IPS-18a (cell line): ENCODE data around the gene HSFX1.

Experiments used
- H3K27ac ChIP-seq: one replicate; pipeline ENCODE4 v1.5.1; 2013; ENCODE audit warnings: low read length
- H3K27me3 ChIP-seq: one replicate; pipeline ENCODE4 v1.6.1; 2013; ENCODE audit warnings: mild to moderate bottlenecking, low read length; ENCODE audit not compliant: control insufficient read depth, insufficient read depth
- H3K36me3 ChIP-seq: one replicate; pipeline ENCODE4 v1.6.1; 2013; ENCODE audit warnings: low read depth, low read length; ENCODE audit not compliant: control insufficient read depth
- H3K4me1 ChIP-seq: one replicate; pipeline ENCODE4 v1.6.1; 2013; ENCODE audit warnings: low read depth, low read length; ENCODE audit not compliant: control insufficient read depth
- H3K4me3 ChIP-seq: one replicate; pipeline ENCODE4 v1.5.1; 2013; ENCODE audit warnings: low read length
- H3K9ac ChIP-seq: one replicate; pipeline ENCODE4 v1.6.1; 2013; ENCODE audit warnings: mild to moderate bottlenecking, low read length, moderate library complexity
- H3K9me3 ChIP-seq: one replicate; pipeline ENCODE4 v1.6.1; 2013; ENCODE audit warnings: low read depth, low read length; ENCODE audit not compliant: control insufficient read depth

The HSFX1 gene

GRCh38 chrX:149818652-149819051, 44.8 kb downstream of the HSFX1 start:
- no peak overlapping the region for H3K4me3 ChIP-seq
- H3K27ac ChIP-seq: no peak overlapping the region
- H3K9me3 ChIP-seq: peaks cover 20% of the 10 kb centered on the region
- no peak overlapping the region for H3K9ac ChIP-seq
- no peaks in the 10 kb centered on the region for H3K4me1 ChIP-seq
- no peaks in the 10 kb centered on the region for H3K27me3 ChIP-seq
- no peaks in the 10 kb centered on the region for H3K36me3 ChIP-seq

DNA sequence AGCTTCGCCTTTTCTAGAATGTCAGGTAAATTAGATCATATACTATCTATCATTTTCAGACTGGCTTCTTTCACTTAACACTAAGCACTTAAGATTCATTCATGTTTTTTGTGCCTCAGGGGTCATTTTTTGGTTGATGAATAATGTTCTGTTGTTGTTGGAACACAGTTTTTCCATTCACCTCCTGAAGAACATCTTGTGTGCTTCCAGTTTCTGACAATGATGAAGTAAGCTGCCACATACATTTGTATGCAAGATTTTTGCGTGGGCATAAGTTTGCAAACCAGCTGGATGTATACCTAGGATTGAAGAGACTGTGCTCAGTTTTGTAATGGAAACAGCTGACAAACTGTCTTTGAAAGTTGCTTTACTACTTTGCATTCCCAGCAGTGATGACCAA, 45.5 kb downstream of the HSFX1 start:
- H3K9ac ChIP-seq: no peak overlapping the region
- H3K36me3 ChIP-seq: no peaks in the 10 kb centered on the region
- H3K27ac ChIP-seq: no peak overlapping the region
- no peaks in the 10 kb centered on the region for H3K27me3 ChIP-seq
- H3K4me3 ChIP-seq: no peak overlapping the region
- peaks cover 14% of the 10 kb centered on the region for H3K9me3 ChIP-seq
- no peaks in the 10 kb centered on the region for H3K4me1 ChIP-seq

DNA sequence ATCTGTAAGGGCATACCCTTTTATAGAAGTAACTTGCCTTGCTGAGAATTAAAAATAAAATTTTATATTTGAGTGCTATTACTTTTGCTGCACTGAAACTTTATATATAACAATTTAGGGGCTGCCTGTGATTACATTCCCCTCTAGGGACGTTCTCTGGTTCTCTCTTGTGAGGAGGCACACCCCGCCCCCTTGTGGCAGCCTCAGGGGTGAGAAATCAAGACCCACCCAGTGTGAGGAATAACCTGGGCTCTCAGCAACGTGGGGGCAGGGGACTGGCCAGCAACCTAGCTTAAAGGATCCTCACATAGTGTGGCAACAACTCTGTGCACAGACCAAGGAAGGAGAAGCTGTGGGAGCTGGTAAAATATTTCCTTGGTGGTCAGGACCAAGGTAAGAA, 51.6 kb downstream of the HSFX1 start:
- no peak overlapping the region for H3K4me3 ChIP-seq
- H3K27ac ChIP-seq: no peak overlapping the region
- peaks cover 17% of the 10 kb centered on the region for H3K4me1 ChIP-seq
- H3K9ac ChIP-seq: no peak overlapping the region
- H3K9me3 ChIP-seq: peaks cover 4% of the 10 kb centered on the region
- H3K36me3 ChIP-seq: no peaks in the 10 kb centered on the region
- no peaks in the 10 kb centered on the region for H3K27me3 ChIP-seq
